Astrocyte of the spinal cord (primary cell): ENCODE measurements around the gene HBA1.

Experiments
- DNase-seq: peaks from one replicate; pipeline ENCODE4 v3.0.0; 2011; ENCODE audit warnings: low read depth, low spot score
- H3K4me3 ChIP-seq: 2 replicates; pipeline ENCODE4 v1.5.1; 2011; ENCODE audit warnings: low read depth, mild to moderate bottlenecking, low read length, moderate library complexity
- in situ Hi-C: cut with HindIII; loops from 2 replicates; pipeline ENCODE4 v1.10.0; 2017; ENCODE audit warnings: low sequenced_read_pairs
- TF ChIP-seq, protein P1 (sequence below): IDR thresholded peaks from 2 replicates; pipeline ENCODE4 v1.5.1; 2012; ENCODE audit warnings: low read depth, mild to moderate bottlenecking, low read length, inconsistent platforms

Gene HBA1

DNA sequence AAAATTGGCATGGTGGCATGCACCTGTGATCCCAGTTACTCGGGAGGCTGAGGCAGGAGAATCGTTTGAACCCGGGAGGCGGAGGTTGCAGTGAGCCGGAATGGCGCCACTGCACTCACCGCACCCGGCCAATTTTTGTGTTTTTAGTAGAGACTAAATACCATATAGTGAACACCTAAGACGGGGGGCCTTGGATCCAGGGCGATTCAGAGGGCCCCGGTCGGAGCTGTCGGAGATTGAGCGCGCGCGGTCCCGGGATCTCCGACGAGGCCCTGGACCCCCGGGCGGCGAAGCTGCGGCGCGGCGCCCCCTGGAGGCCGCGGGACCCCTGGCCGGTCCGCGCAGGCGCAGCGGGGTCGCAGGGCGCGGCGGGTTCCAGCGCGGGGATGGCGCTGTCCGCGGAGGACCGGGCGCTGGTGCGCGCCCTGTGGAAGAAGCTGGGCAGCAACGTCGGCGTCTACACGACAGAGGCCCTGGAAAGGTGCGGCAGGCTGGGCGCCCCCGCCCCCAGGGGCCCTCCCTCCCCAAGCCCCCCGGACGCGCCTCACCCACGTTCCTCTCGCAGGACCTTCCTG lies 3.7 kb downstream of the HBA1 start, which contains the start of gene HBQ1:
HBQ1 (plus strand) TSS at position 359 of the 575 bp plus-strand sequence; CDS start at position 387, 28 bp downstream.
- peak within 1 kb of the TSS; percentile 26 for H3K4me3 ChIP-seq
- TF ChIP-seq, protein P1, sequence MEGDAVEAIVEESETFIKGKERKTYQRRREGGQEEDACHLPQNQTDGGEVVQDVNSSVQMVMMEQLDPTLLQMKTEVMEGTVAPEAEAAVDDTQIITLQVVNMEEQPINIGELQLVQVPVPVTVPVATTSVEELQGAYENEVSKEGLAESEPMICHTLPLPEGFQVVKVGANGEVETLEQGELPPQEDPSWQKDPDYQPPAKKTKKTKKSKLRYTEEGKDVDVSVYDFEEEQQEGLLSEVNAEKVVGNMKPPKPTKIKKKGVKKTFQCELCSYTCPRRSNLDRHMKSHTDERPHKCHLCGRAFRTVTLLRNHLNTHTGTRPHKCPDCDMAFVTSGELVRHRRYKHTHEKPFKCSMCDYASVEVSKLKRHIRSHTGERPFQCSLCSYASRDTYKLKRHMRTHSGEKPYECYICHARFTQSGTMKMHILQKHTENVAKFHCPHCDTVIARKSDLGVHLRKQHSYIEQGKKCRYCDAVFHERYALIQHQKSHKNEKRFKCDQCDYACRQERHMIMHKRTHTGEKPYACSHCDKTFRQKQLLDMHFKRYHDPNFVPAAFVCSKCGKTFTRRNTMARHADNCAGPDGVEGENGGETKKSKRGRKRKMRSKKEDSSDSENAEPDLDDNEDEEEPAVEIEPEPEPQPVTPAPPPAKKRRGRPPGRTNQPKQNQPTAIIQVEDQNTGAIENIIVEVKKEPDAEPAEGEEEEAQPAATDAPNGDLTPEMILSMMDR, result peak; percentile 33

DNA sequence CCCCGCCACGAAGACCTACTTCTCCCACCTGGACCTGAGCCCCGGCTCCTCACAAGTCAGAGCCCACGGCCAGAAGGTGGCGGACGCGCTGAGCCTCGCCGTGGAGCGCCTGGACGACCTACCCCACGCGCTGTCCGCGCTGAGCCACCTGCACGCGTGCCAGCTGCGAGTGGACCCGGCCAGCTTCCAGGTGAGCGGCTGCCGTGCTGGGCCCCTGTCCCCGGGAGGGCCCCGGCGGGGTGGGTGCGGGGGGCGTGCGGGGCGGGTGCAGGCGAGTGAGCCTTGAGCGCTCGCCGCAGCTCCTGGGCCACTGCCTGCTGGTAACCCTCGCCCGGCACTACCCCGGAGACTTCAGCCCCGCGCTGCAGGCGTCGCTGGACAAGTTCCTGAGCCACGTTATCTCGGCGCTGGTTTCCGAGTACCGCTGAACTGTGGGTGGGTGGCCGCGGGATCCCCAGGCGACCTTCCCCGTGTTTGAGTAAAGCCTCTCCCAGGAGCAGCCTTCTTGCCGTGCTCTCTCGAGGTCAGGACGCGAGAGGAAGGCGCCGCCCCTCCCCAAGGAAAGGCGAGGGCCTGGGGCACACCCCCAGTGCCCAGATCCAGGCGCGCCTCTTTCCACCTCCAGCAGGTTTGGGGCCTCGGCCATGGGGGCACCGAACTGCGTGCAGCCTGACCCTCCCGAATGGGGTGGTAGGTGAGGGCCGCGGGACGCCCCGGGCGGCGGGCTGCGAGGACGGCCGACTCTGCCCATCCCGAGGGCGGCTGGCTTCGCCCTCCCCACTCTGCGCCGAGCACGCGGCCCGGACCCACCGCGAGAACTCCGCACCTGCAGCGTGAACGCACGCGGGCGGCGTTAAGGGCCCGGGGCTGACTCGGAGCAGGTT lies 4.4 kb downstream of the HBA1 start:
- DNase-seq, result peak; percentile 65
- in situ Hi-C loops, result no loop called here
- H3K4me3 ChIP-seq, result peak overlapping the region; percentile 26
- TF ChIP-seq, protein P1, result no peak

More for the DNA sequence above, 3.7 kb downstream of the HBA1 start, which contains the start of gene HBQ1:
- in situ Hi-C loops, result no loop called here
- DNase-seq, result no peak

DNA sequence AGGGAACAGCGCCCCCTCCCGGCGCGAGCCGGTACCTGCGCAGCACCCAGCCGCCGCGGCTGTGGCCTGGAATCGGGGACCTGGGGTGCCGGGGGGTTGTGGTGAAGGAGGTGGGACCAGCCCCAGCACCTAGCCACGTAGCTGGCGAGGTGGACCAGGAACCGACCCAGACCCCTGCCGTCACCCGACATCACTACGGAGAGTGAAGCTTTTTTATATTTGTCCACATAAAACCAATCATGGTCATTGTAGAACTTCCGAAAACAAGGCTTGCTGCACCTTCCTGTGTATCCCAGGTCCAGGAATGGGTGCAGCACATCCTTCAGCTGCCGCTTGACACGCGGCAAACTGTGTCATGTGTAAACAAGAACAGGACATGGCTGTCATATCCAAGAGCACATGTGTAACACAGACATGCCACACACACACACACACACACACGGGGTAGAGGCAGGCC lies 5.1 kb downstream of the HBA1 start:
- TF ChIP-seq, protein P1, result peak; percentile 88
- no peak overlapping the region for H3K4me3 ChIP-seq
- peak; percentile 9 for DNase-seq
- in situ Hi-C loops, result no loop called here

DNA sequence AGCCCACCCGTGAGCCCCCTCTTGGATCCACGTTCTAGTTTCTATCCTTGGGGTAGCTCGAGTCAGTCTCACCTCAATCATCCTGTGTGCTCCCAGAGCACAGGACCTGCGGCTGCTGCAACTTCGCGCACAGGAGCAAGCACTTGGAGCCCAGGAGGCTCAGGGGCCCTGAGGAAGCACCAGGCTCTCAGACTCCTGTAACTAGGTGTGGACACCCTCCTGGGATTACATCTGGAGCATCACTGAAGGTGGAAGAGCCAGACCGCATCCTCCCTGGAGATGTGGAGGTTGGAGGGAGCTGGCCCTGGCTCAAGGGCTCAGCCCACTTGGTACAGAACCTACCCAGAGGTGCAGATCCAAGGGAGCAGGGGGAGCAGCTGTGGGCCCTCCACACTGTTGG lies 6.5 kb downstream of the HBA1 start:
- no peak for DNase-seq
- TF ChIP-seq, protein P1, result no peak
- no peak overlapping the region for H3K4me3 ChIP-seq
- in situ Hi-C loops, result no loop called here

DNA sequence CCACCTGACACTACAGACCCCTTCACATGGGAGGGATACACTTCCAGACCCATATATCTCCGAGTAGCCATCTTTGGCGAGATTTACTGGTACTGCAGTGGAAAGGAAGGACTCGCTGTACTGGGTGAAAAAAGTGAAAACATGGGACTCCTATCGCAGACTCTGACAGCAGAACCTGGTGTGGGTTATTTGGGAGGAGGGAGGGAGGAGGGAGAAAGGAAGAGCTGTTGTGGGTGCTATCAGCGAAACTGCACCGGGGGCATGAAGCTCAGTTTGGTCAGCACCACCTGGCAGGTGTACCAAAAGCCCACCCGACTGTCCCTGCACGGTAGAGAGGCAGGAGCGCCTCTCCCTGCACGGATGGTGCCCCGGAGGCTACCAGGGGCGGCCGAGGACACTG lies 8.7 kb downstream of the HBA1 start:
- TF ChIP-seq, protein P1, result no peak
- H3K4me3 ChIP-seq, result no peak overlapping the region
- in situ Hi-C loops, result no loop called here
- DNase-seq, result no peak

DNA sequence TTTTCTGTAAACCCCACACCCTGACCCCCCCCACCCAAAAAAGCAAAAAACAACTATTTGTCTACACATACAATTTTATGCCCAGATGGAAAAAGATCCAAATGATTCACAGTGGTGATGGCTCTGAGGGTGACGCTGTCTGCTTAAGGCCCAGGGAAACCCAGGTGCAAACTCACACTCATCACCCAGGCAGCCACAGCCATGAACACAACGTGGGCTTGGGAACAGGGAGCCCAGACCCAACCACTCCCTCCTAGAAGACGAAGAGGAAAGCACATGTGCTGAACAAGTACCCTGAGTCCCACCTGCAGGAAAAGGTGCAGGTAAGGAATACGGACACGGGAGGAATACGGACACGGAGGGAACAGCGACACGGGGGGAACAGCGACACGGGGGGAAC lies 9.2 kb downstream of the HBA1 start:
- no peak overlapping the region for H3K4me3 ChIP-seq
- TF ChIP-seq, protein P1, result no peak
- in situ Hi-C loops, result no loop called here
- no peak for DNase-seq
